Suprapubic skin (tissue), 4 donors: ENCODE results near the gene FRMD1.

Experiments used
- EP300 ChIP-seq: sonication (generic); formaldehyde crosslinking; IDR thresholded peaks from one replicate; pipeline ENCODE4 v1.6.1; 2017; ENCODE audit warnings: antibody characterized with exemption
- POLR2A ChIP-seq, 2 donors: fragments of 450-650 bp; IDR thresholded peaks; one replicate each; pipeline ENCODE4 v1.6.1; 2017; ENCODE audit warnings: antibody characterized with exemption in 2 of 2, mild to moderate bottlenecking in 2 of 2, moderate library complexity in 2 of 2
- POLR2AphosphoS5 ChIP-seq, 3 donors: sonication (generic); formaldehyde crosslinking; IDR thresholded peaks; one replicate each; pipeline ENCODE4 v1.6.1; 2017; ENCODE audit warnings: antibody characterized with exemption in 3 of 3
- TF ChIP-seq, protein P1 (sequence below), 2 donors: fragments of 200-600 bp in 1 of 2; fragments of 450-650 bp in 1 of 2; sonication (generic) in 1 of 2; IDR thresholded peaks; one replicate each; pipeline ENCODE4 v1.5.1; 2016 to 2019; ENCODE audit warnings: antibody characterized with exemption in 2 of 2, mild to moderate bottlenecking in 1 of 2, moderate library complexity in 1 of 2

DNA sequence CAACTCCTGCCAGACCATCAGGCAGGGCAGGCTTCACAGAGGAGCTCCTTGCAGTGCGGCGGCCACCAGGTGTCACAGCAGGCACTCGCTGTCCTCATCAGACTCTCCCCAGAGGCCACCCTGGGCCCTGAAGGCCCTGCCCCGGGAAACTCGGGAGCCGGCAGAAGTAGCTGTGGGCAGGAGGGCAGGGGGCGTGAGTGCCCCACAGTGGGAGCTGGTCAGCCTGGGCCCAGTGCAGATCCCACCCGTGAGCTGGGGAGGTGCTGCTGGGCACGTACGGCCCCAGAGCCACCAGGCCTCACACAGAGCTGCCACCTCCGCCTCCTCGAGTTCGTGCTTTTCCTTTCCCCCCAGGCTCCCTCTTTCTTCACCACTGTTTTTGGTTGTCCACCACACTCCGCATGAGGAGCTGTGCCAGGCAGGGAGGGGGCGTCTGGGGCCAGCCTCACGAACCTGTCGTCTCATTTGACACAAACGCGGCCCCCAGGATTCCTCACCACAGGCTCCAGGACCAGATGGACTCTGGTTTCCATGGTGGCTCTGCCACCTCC, 33.8 kb downstream of the FRMD1 start:
- TF ChIP-seq, protein P1, sequence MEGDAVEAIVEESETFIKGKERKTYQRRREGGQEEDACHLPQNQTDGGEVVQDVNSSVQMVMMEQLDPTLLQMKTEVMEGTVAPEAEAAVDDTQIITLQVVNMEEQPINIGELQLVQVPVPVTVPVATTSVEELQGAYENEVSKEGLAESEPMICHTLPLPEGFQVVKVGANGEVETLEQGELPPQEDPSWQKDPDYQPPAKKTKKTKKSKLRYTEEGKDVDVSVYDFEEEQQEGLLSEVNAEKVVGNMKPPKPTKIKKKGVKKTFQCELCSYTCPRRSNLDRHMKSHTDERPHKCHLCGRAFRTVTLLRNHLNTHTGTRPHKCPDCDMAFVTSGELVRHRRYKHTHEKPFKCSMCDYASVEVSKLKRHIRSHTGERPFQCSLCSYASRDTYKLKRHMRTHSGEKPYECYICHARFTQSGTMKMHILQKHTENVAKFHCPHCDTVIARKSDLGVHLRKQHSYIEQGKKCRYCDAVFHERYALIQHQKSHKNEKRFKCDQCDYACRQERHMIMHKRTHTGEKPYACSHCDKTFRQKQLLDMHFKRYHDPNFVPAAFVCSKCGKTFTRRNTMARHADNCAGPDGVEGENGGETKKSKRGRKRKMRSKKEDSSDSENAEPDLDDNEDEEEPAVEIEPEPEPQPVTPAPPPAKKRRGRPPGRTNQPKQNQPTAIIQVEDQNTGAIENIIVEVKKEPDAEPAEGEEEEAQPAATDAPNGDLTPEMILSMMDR (IDR thresholded peaks at IDR 0.05) = no peak
- TF ChIP-seq EP300 = no peak
- no peak for TF ChIP-seq POLR2AphosphoS5 (IDR thresholded peaks at IDR 0.05)
- TF ChIP-seq POLR2A (IDR thresholded peaks at IDR 0.05) = no peak
